ENCODE data around the gene CEP97.

DNA sequence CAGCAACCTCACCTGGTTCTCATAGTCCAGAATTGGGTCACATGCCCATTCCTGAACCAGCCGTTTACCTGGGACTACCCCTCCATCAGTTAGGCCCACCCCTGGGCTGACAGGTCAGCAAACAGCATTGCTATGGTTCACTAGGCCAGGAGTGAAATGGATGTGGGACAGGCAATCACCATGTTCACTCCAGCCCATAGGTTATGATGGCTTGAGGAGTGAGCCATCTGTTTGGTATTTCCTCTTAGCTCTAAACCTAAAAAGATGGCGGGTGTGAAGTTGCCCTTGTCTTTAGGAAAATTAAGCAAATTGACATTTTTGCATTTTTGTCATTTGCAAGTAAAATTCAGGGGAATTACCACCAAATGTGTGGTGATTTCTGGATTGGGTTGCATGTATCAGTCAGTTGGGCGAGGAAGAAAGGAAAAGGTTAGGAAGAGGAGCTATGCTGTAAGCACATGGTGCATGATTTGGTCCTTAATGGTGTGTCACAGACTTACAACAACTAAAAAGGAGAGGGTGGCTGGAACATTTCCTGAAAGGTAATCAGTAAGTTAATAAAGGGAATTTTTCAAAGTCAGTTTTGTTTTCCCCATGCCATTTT, 71.8 kb downstream of the CEP97 start:
- no peak for TF ChIP-seq ZNF791 (tag by site-specific recombination; IDR thresholded peaks at IDR 0.05)
- TF ChIP-seq, protein P1, sequence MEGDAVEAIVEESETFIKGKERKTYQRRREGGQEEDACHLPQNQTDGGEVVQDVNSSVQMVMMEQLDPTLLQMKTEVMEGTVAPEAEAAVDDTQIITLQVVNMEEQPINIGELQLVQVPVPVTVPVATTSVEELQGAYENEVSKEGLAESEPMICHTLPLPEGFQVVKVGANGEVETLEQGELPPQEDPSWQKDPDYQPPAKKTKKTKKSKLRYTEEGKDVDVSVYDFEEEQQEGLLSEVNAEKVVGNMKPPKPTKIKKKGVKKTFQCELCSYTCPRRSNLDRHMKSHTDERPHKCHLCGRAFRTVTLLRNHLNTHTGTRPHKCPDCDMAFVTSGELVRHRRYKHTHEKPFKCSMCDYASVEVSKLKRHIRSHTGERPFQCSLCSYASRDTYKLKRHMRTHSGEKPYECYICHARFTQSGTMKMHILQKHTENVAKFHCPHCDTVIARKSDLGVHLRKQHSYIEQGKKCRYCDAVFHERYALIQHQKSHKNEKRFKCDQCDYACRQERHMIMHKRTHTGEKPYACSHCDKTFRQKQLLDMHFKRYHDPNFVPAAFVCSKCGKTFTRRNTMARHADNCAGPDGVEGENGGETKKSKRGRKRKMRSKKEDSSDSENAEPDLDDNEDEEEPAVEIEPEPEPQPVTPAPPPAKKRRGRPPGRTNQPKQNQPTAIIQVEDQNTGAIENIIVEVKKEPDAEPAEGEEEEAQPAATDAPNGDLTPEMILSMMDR (tag by site-specific recombination; IDR thresholded peaks at IDR 0.05): no peak
- TF ChIP-seq, protein P2, sequence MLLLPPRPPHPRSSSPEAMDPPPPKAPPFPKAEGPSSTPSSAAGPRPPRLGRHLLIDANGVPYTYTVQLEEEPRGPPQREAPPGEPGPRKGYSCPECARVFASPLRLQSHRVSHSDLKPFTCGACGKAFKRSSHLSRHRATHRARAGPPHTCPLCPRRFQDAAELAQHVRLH (tag by site-specific recombination; IDR thresholded peaks at IDR 0.05): no peak
- no peak for TF ChIP-seq GLIS2 (tag by site-specific recombination; IDR thresholded peaks at IDR 0.05)
- TF ChIP-seq, protein P3, sequence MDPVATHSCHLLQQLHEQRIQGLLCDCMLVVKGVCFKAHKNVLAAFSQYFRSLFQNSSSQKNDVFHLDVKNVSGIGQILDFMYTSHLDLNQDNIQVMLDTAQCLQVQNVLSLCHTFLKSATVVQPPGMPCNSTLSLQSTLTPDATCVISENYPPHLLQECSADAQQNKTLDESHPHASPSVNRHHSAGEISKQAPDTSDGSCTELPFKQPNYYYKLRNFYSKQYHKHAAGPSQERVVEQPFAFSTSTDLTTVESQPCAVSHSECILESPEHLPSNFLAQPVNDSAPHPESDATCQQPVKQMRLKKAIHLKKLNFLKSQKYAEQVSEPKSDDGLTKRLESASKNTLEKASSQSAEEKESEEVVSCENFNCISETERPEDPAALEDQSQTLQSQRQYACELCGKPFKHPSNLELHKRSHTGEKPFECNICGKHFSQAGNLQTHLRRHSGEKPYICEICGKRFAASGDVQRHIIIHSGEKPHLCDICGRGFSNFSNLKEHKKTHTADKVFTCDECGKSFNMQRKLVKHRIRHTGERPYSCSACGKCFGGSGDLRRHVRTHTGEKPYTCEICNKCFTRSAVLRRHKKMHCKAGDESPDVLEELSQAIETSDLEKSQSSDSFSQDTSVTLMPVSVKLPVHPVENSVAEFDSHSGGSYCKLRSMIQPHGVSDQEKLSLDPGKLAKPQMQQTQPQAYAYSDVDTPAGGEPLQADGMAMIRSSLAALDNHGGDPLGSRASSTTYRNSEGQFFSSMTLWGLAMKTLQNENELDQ (tag by site-specific recombination; IDR thresholded peaks at IDR 0.05; ENCODE audit: low read depth): no peak
- TF ChIP-seq, protein P4, sequence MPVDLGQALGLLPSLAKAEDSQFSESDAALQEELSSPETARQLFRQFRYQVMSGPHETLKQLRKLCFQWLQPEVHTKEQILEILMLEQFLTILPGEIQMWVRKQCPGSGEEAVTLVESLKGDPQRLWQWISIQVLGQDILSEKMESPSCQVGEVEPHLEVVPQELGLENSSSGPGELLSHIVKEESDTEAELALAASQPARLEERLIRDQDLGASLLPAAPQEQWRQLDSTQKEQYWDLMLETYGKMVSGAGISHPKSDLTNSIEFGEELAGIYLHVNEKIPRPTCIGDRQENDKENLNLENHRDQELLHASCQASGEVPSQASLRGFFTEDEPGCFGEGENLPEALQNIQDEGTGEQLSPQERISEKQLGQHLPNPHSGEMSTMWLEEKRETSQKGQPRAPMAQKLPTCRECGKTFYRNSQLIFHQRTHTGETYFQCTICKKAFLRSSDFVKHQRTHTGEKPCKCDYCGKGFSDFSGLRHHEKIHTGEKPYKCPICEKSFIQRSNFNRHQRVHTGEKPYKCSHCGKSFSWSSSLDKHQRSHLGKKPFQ (tag by site-specific recombination; IDR thresholded peaks at IDR 0.05): no peak
- TF ChIP-seq ZNF768 (tag by site-specific recombination; IDR thresholded peaks at IDR 0.05): no peak
- TF ChIP-seq SP7 (tag by site-specific recombination; IDR thresholded peaks at IDR 0.05): no peak
- TF ChIP-seq ZNF223 (tag by site-specific recombination; IDR thresholded peaks at IDR 0.05): no peak
- TF ChIP-seq ZNF560 (tag by site-specific recombination; IDR thresholded peaks at IDR 0.05; ENCODE audit: borderline replicate concordance): no peak
- TF ChIP-seq, protein P5, sequence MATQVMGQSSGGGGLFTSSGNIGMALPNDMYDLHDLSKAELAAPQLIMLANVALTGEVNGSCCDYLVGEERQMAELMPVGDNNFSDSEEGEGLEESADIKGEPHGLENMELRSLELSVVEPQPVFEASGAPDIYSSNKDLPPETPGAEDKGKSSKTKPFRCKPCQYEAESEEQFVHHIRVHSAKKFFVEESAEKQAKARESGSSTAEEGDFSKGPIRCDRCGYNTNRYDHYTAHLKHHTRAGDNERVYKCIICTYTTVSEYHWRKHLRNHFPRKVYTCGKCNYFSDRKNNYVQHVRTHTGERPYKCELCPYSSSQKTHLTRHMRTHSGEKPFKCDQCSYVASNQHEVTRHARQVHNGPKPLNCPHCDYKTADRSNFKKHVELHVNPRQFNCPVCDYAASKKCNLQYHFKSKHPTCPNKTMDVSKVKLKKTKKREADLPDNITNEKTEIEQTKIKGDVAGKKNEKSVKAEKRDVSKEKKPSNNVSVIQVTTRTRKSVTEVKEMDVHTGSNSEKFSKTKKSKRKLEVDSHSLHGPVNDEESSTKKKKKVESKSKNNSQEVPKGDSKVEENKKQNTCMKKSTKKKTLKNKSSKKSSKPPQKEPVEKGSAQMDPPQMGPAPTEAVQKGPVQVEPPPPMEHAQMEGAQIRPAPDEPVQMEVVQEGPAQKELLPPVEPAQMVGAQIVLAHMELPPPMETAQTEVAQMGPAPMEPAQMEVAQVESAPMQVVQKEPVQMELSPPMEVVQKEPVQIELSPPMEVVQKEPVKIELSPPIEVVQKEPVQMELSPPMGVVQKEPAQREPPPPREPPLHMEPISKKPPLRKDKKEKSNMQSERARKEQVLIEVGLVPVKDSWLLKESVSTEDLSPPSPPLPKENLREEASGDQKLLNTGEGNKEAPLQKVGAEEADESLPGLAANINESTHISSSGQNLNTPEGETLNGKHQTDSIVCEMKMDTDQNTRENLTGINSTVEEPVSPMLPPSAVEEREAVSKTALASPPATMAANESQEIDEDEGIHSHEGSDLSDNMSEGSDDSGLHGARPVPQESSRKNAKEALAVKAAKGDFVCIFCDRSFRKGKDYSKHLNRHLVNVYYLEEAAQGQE (tag by site-specific recombination; IDR thresholded peaks at IDR 0.05): no peak

Measured in HEK293 (cell line).